ENCODE data around the gene FLAD1.

Gene FLAD1

DNA sequence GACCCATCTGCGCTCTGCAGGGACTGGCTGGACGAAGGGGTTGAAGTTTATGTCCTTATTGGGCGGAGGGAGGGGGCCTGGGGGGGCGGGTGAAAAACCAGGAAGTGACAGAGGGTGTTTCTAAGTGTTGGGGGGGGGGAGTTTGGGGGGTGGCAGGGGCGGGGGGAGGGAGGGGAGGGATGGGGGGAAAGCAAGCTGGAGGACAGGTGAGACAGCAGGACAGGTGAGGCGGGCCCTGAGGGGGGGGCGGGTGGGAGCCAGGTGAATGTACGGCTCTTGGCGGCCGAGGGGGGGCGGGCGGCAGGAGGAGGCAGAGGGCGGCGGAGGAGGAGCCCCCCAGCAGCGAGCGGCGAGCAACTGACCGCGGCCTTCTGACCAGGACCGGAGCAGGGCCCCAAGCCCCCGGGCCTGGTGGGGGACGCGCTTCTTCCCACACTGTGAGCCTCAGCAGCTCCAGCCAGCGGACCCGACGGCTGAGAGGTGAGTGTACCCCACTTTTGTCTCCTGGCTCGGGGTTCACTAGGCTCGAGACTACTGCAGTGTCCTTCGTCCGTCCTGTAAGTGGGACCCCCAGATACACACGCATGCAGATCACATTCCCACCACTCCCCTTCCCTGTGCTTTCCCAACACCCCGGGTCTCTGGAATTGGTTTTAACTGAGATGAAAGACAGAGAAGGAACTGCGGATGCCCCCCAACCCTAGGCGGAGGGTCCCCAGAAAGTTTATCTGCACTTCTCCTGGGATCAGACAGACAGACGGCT, 19.5 kb downstream of the FLAD1 start, which contains the start of gene ZBTB7B:
ZBTB7B (plus strand) TSS at position 339 of the 763 bp plus-strand sequence. CDS start 11,859 bp downstream, outside the sequence.
- DNase-seq (ENCODE audit: low read depth, low spot score), result no peak

DNA sequence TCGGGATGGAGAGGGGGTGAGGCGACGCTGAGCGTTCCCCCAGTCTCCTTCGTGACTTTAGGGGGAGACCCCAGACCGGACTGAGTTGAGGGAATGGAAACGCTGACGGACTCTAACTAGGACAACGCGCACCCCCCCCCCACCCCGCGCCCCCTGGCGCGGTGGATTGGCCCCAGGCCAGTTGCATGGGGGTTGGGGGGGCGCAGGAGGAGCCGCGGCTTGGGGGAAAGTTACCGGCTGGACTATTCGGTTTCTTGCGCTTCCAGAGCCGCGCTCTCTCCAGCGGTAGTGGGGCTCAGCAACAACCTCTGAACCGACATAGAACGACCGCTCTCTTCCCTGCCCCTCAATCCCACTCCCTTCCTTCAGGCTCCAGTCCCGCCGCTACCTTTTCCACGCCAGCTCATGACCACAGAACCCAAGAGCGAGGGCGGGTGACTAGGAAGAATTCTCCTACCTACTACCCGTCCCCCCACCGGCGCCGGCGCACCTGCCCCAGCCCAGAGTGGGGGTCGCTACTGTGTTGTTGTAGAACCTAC, 20.2 kb downstream of the FLAD1 start:
- DNase-seq (ENCODE audit: low read depth, low spot score), result no peak

DNA sequence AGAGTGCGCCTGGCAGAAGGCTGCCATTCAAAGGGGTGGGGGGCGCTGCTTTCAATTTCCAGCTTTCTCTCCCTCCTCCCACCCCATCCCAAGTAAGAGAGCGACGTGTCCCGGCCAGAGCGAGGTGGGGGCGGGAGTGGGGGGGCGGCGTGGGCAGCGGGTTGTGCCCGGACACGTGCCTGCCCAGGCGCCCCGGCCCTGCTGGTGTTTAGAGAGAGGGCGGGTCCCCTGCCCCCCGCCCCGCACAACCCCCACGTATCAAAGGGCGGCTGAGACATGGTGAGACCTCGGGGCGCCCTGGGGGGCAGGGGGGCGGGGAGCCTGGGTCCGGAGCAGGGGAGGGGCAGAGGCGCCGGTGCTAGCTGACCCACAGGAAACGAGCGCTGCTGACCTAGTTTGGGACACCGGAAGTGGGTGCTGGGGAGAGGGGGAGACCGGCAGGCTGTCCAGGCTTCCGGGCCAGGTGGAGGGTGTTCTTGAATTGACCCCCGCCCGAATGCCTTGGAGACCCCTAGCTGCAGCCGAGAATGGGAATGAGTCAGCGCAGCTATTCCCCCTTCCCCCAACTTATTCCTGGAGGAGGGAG, 20.7 kb downstream of the FLAD1 start:
- no peak for DNase-seq (ENCODE audit: low read depth, low spot score)

DNA sequence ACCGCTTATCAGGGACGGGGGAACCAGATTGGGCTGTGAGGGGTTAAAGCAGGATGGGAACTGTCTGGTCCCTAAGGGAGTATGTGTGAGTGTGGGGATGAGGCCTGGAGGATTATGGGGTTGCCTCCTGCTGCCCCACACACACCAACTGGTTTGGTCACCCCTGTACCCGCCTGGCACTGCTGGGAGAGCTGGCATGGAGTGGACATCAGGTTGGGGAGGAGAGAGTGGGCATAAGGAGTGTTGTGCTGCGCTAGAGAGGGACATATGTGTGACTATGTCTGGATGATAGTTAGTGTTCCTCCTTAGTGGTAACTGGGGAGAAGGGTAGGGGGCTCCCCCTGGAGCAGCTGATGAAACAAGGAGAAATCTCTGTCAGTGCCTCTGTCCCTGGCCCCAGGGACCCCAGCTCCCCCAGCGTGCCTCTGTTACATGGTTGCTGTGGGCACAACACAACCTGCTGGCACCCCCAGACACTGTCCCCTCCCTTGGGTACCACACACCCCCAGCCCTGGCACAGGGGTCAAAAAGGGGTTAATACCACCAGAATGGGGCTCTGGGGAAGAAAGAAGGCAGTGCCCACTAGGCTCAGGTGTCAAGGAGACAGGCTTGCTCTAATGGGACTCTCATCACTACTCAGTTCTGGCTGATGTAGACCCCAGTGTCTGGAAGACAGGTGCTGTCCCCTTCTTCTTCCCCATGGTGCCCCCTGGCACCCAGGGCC, 21.4 kb downstream of the FLAD1 start:
- no peak for DNase-seq (ENCODE audit: low read depth, low spot score)

DNA sequence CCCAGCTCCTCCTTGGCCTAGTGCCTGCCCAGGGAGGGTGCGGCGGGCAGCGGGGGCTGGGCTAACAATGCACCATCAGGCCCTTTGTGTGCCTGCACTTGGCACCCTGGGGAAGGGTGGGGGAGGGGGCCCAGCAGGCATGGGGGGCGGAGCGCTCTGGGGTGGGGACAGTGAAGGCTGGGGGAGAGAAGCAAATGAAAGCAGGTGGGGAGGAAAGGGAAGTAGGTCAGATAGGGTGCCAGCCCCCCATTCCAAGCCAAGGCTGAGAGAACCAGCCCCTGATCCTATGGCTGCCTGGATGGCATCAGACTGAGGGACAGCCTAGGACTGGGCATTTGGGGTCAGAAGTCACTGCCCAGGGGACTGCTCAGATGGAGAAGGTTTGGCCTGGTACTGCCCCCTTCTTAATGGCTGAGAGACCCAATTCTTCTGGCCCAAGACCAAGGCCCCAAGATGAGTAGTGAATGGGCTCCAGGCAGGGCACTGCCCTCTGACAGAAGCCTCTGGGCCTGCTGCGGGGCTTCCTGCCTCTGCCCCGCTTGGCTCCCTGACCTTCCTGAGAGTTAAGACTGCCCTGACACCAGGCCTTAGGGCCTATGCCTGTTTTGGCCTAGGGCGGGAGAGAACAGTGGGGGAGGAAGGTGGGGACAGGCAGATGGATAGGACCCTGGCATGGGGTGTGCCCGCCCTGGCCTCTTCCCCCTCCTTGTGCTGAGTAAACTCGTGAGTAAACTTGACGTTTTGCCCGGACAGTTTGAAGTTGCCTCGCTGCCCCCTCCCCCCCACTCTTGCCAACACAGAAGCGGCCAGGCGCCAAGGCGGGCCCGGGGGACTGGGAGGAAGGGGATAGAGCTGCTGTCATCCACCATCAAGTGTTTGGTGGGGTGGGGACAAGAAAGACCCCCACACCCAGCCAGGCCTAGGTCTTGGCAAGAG, 22.2 kb downstream of the FLAD1 start:
- DNase-seq (ENCODE audit: low read depth, low spot score), result no peak

DNA sequence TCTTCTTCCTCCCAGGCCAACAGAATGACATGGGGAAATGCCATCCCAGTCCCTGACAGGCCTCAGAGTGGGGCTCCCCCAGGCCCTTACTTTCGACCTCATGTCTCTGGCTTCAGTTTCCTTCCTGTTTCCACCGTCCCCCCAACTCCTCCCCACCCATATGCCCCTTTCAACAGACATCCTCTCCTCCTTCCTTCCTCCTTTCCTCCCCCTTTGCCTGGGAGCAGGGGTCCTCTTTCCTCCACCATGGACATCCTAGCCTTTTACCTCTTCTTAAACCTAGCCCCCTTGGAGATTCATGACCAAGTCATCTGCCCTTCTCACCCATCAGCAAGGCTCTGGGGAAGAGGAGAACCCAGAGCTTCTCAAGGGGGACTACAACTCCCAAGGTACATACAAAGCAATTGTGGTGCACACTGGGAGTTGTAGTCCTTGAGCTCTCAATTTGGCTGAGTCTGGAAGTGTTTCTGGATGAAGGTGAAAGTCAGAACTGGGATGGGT, 23.5 kb downstream of the FLAD1 start:
- no peak for DNase-seq (ENCODE audit: low read depth, low spot score)

DNA sequence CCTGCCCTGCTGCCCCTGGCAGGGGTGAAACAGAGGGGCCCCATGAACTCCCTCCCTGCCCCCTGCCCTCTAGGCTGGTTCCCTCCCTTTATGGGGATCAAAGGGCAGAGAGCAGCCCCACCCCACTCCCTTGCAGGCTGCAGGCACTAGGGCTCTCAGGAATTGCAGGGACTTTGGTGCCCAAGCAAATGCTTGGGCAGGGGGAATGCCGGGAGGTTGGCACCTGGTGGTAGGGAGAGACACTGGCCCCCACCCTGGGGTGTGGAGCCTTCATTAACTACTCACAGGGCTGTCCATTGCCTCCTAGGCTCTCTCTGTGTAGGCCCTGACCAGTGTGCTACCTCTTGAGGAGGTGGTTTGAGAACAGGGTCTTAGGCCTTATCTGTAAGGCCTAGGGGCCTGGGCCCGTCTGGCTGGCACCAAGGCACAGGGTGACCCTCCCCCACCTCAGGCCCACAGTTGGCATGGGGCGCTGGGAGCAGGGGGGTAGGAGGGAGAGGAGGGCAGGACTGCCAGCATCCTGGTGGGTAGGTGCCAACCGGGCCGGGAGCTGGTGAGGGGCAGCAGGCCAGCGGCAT, 24.2 kb downstream of the FLAD1 start:
- no peak for DNase-seq (ENCODE audit: low read depth, low spot score)

DNA sequence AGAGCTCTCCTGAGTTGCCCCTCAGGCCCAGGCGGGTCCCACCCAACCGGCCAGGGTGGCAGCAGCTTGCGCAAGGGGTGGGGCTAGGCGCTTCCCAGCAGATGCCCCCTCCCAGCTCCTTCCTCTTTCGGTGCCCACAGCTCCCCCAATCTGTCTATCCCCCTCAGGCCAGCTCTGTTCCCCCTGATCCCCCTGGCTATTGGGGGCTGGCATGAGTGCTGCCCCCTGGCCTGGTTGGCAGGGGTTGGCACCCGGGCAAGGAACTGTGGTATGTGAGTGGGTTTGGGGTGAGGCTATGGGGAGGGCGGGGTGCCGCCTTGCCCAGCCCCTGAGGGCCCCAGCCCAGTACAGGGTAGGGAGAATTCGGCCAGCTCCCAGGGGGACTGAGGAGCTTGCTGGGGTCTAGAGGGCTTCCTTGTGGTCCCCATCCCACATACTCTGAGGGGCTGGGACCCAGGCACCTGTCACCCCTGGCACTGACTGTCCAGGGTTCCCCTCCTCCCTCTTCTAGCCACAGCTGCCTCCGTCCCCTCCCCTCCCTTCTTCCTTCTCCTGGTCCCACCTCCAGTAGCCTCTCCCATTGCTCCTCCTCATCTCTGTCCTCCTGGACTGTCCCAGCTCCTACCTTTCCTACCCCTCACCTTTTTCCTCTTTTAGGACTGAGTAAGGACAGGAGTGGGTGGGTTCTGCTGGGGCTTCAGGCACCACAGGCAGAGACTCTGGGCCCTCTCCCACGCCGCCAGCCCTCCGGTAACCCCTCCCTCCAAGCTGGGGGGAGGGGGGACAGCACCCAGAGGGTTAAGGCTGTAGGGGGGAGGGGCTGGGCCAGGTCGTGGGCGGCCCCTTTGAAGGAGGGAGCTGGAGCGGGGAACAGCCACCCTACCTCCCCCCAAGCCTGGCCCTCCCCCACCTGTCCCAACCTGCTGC, 25.1 kb downstream of the FLAD1 start:
- DNase-seq (ENCODE audit: low read depth, low spot score), result no peak

DNA sequence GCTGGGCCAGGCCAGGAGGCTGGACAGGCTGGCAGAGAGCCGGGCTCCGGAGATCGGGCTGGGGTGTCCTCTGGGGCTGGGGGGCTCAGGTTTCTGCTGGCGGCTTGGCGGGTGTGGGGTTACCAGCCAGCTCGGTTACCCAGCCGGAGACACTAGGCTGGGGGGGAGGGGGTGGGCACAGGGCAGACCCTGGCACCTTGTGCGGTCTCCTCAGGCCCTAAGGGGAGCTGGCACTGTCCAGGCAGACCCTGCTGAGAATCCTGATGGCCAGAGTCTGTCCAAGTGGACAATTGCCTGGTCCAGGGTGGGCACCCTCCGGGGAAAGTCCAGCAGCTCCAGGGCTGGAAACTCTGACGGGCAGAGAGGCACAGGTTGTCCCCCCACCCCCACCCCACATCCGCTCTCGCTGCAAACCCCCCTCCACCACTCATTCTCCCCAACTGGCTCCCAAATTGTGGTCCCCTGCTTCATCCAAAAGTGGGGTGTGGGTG, 26.1 kb downstream of the FLAD1 start:
- DNase-seq (ENCODE audit: low read depth, low spot score), result no peak

DNA sequence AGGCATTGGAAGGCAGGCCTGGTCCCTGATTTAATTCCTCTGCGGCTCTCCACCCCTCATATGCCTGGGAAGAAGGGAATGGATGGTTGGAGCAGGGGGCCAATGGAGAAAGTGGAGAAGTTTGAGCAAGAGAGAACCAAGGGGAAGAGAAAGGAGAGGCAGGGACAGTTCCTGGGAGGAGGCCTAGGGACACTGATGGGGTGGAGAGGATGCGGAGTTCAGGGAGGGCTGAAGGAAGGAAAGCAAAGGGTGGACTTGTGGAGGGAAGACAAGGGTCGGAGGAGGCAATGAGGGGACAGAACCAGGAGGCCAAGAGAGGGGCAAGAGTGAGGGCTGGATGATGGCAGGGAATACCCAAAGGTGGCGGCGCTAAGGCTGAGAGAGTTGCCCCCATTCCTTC, 26.6 kb downstream of the FLAD1 start:
- no peak for DNase-seq (ENCODE audit: low read depth, low spot score)

DNA sequence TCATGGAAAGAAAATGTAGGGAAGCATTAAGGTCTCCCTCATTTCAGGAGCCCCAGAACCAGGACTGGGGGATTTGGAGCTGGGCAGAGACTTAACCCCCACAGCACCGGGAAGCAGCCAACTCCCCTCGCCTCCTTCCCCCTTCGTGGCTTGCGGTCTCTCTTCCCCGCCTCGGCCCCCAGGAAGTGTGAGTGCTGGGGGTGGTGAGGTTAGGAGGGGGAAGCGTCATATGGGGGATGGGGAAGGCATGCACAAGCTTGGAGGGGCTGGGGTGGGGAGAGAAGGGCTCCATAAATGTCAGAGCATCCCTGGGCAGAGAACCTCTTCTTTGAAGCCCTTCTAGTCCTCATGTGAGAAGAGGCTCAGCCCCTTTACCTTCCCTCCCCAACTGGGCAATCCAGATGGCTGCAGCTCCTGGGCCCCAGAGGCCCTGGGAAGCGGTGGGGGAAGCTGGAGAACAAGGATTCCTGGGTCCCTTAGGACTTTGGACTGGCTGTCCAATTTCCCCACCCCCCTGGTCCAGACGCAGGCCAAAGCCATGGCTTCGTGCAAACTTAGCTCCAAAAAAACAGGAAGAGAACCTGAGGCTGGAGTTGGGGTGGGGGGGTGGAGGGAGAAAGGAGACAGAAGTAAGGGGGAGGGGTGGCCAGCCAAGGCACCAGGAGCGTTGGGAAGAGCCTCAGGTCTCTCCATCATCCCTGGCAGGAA, 27.2 kb downstream of the FLAD1 start:
- no peak for DNase-seq (ENCODE audit: low read depth, low spot score)

DNA sequence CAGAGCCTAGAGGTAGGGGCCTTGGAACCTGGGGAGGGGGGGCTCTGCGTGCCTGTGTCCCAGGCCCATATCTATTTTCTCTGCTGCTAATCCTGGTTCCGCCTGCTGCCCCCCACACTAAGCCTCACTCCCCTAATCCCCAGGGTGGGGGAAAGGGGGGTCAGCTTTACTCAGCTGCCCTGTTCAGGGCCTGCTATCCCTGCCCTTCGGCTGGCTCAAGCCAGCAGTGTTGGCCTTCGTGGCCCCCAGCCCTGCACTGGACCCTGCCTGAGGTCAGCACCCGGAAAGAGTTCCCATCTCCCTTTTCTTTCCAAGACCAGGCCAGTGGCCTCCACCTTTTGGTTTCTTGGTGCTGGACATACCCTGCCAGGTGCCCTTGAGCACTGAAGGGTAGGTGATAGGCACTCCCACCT, 27.9 kb downstream of the FLAD1 start:
- no peak for DNase-seq (ENCODE audit: low read depth, low spot score)

DNA sequence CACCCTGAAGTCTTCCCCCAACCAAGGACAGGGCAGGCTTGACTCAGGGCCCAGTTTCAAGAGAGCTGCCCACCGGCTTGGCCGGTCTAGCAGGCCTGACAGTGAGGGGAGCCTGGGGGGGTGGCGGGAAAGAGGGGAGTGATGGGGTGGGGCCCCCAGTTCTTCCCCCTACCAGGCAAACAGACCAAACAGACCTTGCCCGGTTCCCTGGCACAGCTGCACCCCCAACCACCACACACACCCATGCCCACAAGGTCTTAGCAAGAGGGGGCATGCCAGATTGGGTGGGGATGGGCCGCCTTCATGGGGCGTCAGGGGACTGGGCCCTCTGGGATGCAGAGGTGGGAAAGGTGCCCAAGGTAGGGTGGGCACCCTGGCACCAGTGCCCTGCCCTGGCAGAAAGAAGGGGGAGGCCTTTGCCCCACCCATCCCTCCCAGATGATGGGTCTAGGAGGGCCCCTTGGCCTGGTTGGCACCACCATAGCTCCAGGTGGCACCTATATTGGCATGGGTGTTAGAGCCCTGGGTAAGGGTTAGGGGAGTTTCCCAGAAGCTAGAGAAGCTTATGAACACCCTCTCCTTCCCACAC, 28.4 kb downstream of the FLAD1 start:
- no peak for DNase-seq (ENCODE audit: low read depth, low spot score)

DNA sequence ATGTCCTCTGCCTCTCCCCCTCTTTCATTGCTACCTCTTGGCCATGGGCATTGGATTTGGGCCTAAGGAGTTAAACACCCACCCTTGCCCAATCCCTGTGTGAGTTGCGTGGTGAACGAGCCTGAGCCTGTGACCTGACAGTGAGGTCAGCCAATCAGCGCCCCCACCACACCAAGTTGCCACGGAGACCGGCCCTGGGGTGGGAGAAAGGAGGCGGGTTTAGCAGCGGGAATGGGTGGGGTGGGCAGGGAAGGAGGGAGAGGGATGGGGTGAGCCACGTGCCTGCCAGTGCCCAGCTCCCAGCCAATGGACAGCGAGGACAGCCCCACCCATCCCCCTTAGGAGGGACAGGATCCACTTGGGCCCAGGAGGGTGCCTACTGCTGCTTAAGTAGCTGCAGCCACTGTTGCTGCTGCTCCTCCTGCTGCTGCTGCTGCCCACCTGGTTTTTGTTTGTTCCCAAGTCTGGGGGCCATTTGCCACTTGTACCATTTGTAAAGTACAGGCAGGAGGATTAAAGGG, 28.9 kb downstream of the FLAD1 start:
- DNase-seq (ENCODE audit: low read depth, low spot score), result no peak

DNA sequence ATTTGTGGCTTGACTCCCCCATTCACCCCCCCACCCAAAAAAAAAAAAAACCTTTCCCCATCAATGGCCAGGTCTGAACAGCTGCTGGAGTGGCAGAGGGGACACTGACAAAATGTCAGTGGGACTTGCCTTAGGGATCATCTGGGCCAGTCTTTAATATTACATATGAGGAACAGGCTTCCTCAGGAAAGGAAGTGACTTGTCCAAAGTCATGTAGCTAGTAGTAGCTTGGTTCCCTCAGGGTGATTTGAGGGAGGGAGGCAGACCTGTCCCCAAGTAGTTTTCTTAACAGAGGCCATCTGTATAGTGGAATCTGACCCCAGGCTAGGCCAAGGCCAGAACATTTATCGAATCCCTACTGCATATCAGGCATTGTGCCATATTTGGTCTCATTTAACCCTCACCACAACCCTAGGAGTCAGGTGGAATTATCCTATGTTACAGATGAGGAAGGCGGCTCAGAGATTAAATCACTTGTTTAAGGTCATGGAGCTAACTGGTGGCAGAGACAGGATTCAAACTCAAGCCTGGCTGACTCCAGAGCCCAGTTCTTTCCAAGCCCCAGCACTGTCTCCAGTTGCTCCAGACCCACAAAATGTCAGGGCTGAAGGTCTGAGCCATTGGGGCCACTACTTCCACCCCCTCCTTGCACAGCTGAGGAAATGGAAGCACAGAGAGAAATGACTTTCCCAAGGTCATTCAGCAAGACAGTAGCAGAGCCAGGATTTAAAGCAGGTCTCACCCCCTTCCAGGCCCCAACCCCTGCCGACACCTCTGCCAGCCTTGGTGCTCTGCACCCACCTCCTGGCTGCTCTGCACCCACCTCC, 29.8 kb downstream of the FLAD1 start:
- DNase-seq (ENCODE audit: low read depth, low spot score), result no peak

DNA sequence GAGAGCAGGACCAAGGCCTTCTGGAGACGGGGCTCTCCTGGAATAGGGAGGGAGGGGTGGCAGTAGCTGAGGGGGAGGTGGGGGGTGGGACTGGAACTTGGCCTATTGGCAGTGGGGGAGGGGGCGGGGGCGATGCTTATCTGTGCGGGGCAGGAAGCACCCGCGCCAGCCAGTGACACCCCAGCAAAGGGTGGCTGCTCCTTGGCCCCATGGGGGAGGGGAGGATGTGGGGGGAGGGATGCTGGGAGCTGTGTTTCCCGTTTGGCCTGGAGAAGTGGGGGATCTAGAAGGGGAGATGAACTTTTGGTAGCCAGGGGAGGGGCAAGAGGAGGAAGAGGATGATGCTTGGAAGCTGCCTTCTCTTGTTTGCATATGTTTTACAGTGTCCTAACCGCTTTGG, 30.5 kb downstream of the FLAD1 start:
- DNase-seq (ENCODE audit: low read depth, low spot score), result no peak

Measured in smooth muscle cell of the brain vasculature (primary cell).